Transverse colon (tissue), 4 donors: ENCODE data around the gene EHBP1. TPM values are rescaled to one million over a fixed set of nuclear protein-coding genes. Genes with fewer than 3 reads are reported as not detected.

Experiments used
- DNase-seq: peaks from one replicate; pipeline ENCODE4 v3.0.0-alpha.2; 2019
- H3K27ac ChIP-seq, 4 donors: fragments of 200-600 bp; sonication (generic); 2 replicates each; pipeline ENCODE4 v1.5.1; 2016 to 2018; ENCODE audit warnings: inconsistent platforms in 4 of 4
- H3K27me3 ChIP-seq: fragments of 200-600 bp; sonication (generic); 2 replicates; pipeline ENCODE4 v1.5.1; 2017; ENCODE audit warnings: inconsistent platforms
- H3K36me3 ChIP-seq, 4 donors: fragments of 200-600 bp; sonication (generic); 2 replicates each; pipeline ENCODE4 v1.5.1; 2017 to 2019; ENCODE audit warnings: inconsistent platforms in 4 of 4
- H3K4me1 ChIP-seq, 4 donors: fragments of 200-600 bp; sonication (generic); 2 replicates each; pipeline ENCODE4 v1.5.1; 2017 to 2020; ENCODE audit warnings: inconsistent platforms in 4 of 4
- H3K4me3 ChIP-seq, 4 donors: fragments of 200-600 bp; sonication (generic); 1 replicate in 1 of 4; 2 replicates in 3 of 4; pipeline versions ENCODE4 v1.5.1 to v1.6.1; 2017 to 2019; ENCODE audit warnings: inconsistent platforms in 4 of 4
- H3K9me3 ChIP-seq, 2 donors: fragments of 200-600 bp; sonication (generic); 2 replicates each; pipeline ENCODE4 v1.5.1; 2017 to 2019; ENCODE audit warnings: inconsistent platforms in 2 of 2
- EP300 ChIP-seq: sonication (generic); formaldehyde crosslinking; IDR thresholded peaks from one replicate; pipeline ENCODE4 v1.6.1; 2017; ENCODE audit warnings: antibody characterized with exemption, low read depth
- POLR2A ChIP-seq: fragments of 450-650 bp; IDR thresholded peaks from one replicate; pipeline ENCODE4 v1.6.1; 2016; ENCODE audit warnings: antibody characterized with exemption, mild to moderate bottlenecking, moderate library complexity
- POLR2AphosphoS5 ChIP-seq, 3 donors: sonication (generic); formaldehyde crosslinking; IDR thresholded peaks; one replicate each; pipeline ENCODE4 v1.6.1; 2016; ENCODE audit warnings: antibody characterized with exemption in 3 of 3
- WGBS, 2 donors: methylation state at CpG; one replicate each; pipeline ENCODE4 v1.1.5; 2018; ENCODE audit warnings: low coverage in 1 of 2; 5-methylcytosine and 5-hydroxymethylcytosine counted together
- in situ Hi-C, 4 donors: fragments of 200-750 bp; cut with MboI; loops; one replicate each; pipeline versions ENCODE4 v1.15.0 to v1.15.1; 2017; ENCODE audit warnings: low sequenced_read_pairs in 3 of 4, low pct_ligation_motif_present in 1 of 4, low pct_unique_long_range_greater_than_20kb in 1 of 4
- intact Hi-C: fragments of 100-400 bp; cut with DNase I; formaldehyde crosslinking; loops from one replicate; pipeline ENCODE4 v1.15.1; 2023; ENCODE audit warnings: low total_unique reads
- total RNA-seq, 4 donors: library from RNA; depleted of rRNA; stranded (reverse); fragments of >200 nt; gene quantifications; one replicate each; pipeline ENCODE4 v1.1.0, GENCODE V29; 2016
- TF ChIP-seq, protein P1 (sequence below), 5 experiments: fragments of 200-600 bp in 3 of 5; fragments of 450-650 bp in 2 of 5; sonication (generic) in 3 of 5; IDR thresholded peaks; 1 replicate in 2 of 5; 2 replicates in 3 of 5; pipeline ENCODE4 v1.5.1; 2016 to 2017; ENCODE audit warnings: antibody characterized with exemption in 5 of 5, inconsistent platforms in 3 of 5, mild to moderate bottlenecking in 2 of 5, moderate library complexity in 1 of 5

The EHBP1 gene
- total RNA-seq, 4 donors from 2014 or later, result 41.1 to 69.4 (median 47.0) TPM

DNA sequence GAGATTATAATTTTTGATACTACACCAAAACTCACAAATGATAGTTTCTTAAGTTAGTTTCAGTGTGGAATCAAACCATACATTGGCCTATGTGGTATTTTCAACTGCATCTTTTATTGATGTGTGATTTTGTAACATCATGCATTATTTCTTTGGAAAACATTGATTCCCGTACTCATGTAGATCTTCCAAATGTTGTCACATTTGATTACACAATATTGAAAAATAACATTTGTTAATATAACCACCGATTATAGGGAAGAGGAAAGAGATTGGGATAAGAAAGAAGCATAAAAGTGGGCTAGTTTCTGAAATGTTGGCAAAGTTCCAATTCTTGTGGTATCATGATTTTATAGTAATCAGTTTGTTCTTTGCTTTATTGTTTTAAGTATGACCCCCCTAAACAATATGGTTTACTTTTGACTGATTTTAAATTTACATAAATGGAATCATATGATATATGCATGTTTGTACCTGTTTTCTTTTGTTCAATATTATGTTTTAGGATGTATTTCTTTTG lies 227.9 kb downstream of the EHBP1 start:
- DNase-seq, result no peak
- intact Hi-C loops (no loop called here), in situ Hi-C loops (no loop called here)
- no peak overlapping the region for H3K27ac ChIP-seq
- WGBS, 2 donors, result 72 to 75% methylated on average over 2 of the region's 2 CpGs
- TF ChIP-seq EP300 (no peak), POLR2A (no peak)
- TF ChIP-seq, protein P1, sequence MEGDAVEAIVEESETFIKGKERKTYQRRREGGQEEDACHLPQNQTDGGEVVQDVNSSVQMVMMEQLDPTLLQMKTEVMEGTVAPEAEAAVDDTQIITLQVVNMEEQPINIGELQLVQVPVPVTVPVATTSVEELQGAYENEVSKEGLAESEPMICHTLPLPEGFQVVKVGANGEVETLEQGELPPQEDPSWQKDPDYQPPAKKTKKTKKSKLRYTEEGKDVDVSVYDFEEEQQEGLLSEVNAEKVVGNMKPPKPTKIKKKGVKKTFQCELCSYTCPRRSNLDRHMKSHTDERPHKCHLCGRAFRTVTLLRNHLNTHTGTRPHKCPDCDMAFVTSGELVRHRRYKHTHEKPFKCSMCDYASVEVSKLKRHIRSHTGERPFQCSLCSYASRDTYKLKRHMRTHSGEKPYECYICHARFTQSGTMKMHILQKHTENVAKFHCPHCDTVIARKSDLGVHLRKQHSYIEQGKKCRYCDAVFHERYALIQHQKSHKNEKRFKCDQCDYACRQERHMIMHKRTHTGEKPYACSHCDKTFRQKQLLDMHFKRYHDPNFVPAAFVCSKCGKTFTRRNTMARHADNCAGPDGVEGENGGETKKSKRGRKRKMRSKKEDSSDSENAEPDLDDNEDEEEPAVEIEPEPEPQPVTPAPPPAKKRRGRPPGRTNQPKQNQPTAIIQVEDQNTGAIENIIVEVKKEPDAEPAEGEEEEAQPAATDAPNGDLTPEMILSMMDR (IDR thresholded peaks at IDR 0.05), result no peak
- H3K4me1 ChIP-seq, result no peaks in the 10 kb centered on the region
- no peaks in the 10 kb centered on the region for H3K9me3 ChIP-seq
- no peaks in the 10 kb centered on the region for H3K27me3 ChIP-seq
- H3K4me3 ChIP-seq, result no peak overlapping the region
- H3K36me3 ChIP-seq, result no peaks in the 10 kb centered on the region

DNA sequence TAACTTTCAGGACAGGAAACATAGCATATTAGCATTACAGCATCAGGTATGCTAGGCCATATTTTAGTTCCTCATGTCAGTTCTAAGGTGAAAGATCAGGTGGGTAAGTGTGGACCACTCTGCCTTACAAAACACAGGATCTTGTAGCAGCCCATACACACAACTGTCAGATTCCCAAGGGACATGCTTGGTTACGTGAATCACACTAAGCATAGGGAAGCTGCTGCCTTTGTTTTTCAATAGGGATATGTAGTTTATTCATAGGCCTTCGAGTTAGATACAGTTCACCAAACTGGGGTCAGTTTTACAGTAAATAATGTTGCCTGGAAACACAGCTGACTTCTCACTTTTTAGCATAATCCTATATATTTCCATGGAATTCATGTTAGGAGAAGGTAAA lies 229.0 kb downstream of the EHBP1 start:
- TF ChIP-seq POLR2A, result no peak
- no peak for TF ChIP-seq EP300
- TF ChIP-seq, protein P1 (IDR thresholded peaks at IDR 0.05), result no peak
- TF ChIP-seq POLR2AphosphoS5 (IDR thresholded peaks at IDR 0.05), result no peak
- H3K4me3 ChIP-seq, result no peak overlapping the region
- in situ Hi-C loops (no loop called here), intact Hi-C loops (no loop called here)
- 80 to 92% methylated on average over 2 of the region's 2 CpGs for WGBS, 2 donors
- no peaks in the 10 kb centered on the region for H3K4me1 ChIP-seq
- no peaks in the 10 kb centered on the region for H3K9me3 ChIP-seq
- DNase-seq, result no peak
- no peaks in the 10 kb centered on the region for H3K36me3 ChIP-seq
- no peak overlapping the region for H3K27ac ChIP-seq
- H3K27me3 ChIP-seq, result no peaks in the 10 kb centered on the region

DNA sequence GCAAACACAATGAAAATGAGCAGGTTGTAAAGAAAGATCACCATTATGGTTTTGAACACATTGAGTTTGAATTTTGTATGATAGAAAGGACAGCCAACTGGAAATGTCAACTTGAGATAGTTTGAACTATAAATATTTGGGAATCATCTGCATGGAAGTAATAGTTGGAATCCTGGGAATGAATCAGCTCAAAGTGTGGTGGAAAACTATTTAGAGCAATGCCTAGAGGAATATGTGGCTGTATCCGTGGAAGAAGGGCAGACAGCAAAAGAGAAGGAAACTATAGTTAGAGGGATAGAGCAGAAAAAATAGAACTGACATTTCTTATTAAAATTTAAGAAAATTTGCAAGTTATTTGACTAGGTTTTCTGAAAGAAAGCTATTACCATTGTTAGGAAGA lies 232.6 kb downstream of the EHBP1 start:
- intact Hi-C loops (no loop called here), in situ Hi-C loops (no loop called here)
- no peak overlapping the region for H3K27ac ChIP-seq
- H3K4me3 ChIP-seq, result no peak overlapping the region
- no peak for DNase-seq
- WGBS, 2 donors, result 66 to 75% methylated on average over 1 of the region's 1 CpG
- no peaks in the 10 kb centered on the region for H3K4me1 ChIP-seq
- TF ChIP-seq EP300 (no peak), POLR2AphosphoS5 (IDR thresholded peaks at IDR 0.05) (no peak), POLR2A (no peak)
- TF ChIP-seq, protein P1 (IDR thresholded peaks at IDR 0.05), result no peak
- no peaks in the 10 kb centered on the region for H3K9me3 ChIP-seq
- no peaks in the 10 kb centered on the region for H3K27me3 ChIP-seq
- H3K36me3 ChIP-seq, result no peaks in the 10 kb centered on the region

DNA sequence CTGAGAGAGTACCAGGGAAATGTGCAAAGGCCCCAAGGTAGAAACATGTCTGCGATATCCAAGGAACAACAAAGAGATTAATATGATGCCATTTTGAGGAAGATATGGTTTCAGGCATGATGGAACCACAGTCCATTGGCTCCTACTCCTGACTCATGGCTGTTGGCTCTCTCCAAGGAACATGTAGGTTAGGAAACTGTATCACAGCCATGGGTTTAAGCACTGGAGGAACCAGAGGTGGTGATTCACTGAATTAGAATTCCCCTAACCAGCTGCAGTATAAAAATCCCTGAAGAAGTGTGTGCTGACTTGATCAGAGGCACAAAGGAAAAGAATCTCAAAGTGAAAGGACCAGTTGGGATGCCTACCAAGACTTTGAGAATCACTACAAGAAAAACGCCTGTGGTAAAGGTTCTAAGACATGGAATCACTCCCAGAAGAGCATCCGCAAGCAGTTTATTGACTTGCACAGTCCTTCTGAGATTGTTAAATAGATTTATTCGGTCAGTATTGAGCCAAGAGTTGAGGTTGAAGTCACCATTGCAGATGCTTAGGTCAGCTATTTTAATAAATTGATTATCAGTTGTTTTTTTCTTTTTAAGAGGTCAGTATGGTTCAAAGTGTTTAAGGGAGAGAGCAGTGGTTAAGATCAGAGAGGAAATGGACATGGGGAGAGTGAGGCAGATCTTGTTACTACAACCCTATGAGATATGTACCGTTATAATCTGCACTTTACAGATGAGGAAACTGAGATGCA lies 234.4 kb downstream of the EHBP1 start:
- intact Hi-C loops, result no loop called here
- WGBS, 2 donors, result 86 to 88% methylated on average over 4 to 5 of the region's 5 CpGs

More for the DNA sequence above, 234.4 kb downstream of the EHBP1 start:
- H3K27me3 ChIP-seq, result no peaks in the 10 kb centered on the region
- no peaks in the 10 kb centered on the region for H3K9me3 ChIP-seq
- no peak overlapping the region for H3K27ac ChIP-seq
- no peak for DNase-seq
- H3K36me3 ChIP-seq, result peaks cover 0 to 3% (median 0%) of the 10 kb centered on the region in 4 donors
- in situ Hi-C loops, result no loop called here
- no peak overlapping the region for H3K4me3 ChIP-seq
- no peak for TF ChIP-seq EP300
- no peak for TF ChIP-seq POLR2A
- TF ChIP-seq, protein P1 (IDR thresholded peaks at IDR 0.05), result no peak
- no peak for TF ChIP-seq POLR2AphosphoS5 (IDR thresholded peaks at IDR 0.05)
- H3K4me1 ChIP-seq, result no peaks in the 10 kb centered on the region
